D341Med (cell line): ENCODE measurements around the gene PSORS1C2.

ENCODE experiments used
- DNase-seq: peaks from one replicate; pipeline ENCODE4 v3.0.0; 2012; ENCODE audit warnings: low spot score

PSORS1C2 gene

DNA sequence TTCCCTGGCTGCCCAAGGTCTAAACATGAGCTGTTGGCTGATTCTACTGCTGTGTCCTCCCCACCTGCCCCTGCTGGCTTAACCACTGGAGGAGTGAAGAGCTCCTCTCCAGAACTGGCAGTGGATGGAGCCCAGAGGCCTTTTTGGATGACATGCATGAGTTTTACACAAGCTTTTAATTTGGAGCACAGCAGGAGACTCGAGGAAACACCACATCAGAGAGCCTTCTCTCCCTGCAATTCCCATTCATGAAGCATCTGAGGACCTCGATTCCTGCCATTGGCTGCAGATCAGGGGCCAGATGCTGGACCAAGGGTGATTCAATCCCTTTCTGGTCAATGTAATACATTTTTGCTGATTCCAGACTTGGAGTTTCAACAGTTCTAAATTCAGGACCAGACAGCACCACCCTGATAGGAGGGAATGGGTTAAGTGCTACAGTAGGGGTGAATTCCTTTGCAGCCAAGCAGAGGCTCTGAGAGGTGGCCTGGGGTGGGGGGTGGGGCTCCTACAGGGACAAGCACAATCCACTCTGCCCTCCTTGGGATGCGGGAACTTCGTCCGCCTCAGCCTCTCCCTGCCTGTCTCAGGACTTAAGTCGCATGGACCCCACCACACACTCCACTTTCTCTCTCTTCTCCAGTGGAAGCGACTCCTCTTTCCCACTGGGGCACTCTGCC is 24.9 kb downstream of the PSORS1C2 start:
- no peak for DNase-seq

DNA sequence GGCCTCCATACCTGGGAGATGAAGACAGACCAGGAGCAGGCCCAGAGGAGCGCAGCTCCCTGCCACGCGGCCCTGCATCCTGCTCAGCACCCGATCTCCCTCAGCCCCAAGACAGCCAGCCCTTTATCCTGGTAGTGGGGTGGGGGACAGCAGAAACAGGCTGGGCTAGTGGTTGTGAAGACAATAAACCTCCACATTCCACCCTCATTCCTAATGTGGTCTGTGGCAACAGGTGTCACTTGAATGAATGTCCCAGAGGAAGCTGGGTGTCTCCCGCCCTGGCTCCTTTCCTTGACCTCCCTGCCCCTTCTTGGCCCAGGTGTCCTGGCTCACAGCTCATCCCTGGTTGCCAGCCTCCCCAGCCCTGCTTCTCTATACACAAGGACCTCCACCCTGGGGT is 26.4 kb downstream of the PSORS1C2 start, which contains the start of gene C6orf15:
Gene C6orf15 (minus strand): TSS at position 98 of the 400 bp plus-strand sequence. CDS start 20 bp downstream, at position 78.
- no peak for DNase-seq

DNA sequence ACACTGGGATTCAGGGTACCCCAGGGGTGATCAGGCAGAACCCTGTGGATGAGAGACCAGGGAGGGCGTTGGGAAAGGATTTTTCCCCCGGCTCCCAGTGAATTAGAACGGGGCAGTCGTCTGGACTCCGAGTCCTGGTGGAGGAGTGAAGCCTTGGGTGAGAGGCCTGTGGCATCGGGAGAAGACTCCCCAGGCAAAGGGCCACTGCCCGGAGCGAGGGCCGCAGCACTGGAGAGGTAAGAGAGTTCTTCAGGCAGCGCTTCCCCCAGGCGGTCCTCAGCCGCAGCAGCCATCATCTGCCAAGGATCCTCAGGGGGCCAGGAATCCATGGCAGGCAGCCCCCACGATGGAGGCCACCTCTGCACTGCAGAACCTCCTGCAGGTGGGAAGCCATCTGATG is 27.2 kb downstream of the PSORS1C2 start:
- no peak for DNase-seq

DNA sequence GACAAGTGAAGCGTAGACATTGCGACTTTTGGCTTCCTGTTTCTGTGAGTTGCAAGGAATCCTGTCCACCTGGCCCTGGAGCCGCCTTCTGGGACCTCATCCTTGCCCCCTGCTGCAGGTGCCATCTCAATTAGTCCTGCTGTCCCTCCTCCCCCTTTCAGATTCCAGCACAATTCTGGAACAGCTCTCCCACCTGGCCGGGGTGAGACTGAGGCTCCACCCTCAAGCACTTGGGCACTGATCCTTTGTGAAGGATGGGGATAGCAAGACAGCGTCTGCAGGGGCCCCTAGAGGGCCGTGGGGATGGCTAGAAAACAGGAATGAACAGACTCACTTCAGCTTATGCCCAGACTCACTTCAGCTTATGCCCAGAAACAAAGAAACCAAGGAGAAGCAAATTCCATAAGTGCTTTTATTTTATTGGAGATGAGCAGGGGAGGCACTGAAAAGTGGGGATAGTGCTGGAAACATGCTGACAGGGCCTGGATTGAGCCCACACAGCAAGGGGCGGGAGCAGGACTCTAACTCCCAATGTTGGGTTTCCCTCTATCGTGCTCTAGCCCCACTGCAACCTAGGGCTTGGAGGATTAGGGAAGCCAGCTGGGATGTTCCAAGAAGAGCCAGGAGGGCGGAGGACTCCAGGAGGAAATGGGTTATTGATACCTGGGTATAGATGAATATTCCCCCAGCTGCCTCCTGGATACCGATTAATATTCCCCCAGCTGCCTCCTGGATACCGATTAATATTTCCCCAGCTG is 27.9 kb downstream of the PSORS1C2 start:
- no peak for DNase-seq

DNA sequence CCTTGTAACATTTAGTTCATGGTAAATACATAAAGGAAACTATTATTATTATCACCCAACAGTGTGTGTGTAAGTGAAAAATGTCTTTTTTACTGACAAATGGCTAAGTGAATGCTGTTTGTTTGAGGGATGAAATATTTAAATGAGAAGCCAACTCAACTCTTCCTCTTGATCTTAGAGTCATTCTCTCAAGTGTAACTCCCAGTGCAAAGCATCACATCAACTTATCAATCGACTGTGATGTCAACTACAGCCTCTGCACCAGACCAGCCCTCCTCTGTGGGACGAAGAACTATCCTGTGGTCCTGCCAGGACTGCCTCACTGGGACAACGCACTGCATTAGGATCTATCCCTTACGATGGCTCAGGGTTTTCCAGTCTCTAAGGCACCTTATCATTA is 31.8 kb downstream of the PSORS1C2 start:
- no peak for DNase-seq

DNA sequence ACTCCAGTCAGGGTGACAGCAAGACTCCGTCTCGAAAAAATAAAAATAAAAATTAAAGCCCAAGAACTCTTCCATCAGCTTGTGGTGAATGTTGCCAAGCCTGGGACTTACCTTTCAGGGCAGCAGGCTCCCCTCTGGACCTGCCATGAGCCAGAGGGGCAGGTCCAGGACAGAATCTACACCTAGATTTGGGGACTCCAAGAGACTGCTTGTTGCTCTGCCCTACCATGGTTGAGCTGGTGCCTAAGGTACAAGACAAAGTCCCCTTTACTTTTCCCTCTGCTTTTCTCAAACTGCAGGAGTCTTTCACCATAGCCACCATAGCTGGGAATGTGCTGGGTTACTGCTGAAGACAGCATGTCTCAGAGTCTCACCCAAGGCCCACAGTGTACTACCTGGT is 35.7 kb downstream of the PSORS1C2 start:
- DNase-seq: no peak

DNA sequence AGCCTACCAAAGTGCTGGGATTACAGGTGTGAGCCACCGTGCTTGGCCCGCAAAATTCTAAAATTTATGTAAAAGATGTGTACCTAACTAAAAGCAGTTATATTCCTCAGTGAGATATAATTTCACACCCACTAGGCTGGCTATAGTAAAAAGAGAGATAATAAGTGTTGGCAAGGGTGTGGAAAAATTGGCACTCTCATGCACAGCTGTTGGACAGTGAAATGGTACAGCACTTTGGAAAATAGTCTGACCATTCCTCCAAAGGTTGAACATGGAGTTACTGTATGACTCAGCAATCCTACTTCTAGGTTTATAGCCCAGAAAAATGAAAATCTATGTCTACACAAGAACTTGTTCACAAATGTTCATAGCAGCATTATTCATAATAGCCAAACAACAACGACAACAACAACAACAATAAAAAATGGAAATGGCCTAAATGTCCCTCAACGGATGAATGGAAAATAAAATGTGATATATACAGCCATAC is 40.4 kb downstream of the PSORS1C2 start:
- no peak for DNase-seq

DNA sequence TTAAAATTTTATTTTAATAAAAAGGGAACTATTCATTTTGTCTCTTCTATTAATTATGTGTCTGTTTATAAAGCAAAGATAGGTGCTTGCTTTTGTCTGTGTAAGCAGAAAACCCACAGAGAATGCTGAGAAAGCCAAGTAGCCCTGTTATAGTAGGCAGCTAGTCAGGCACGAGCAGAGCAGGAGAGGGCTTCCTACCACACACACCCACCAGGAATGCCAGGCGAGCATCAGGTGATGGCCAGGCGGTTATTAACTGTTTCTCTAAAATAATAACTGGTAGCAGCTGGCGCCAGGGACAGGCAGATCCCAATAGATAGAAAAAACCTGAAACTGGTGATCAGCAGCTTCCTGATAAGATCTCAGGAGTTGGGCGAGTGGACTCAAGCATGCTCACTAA is 42.2 kb downstream of the PSORS1C2 start:
- DNase-seq: no peak

DNA sequence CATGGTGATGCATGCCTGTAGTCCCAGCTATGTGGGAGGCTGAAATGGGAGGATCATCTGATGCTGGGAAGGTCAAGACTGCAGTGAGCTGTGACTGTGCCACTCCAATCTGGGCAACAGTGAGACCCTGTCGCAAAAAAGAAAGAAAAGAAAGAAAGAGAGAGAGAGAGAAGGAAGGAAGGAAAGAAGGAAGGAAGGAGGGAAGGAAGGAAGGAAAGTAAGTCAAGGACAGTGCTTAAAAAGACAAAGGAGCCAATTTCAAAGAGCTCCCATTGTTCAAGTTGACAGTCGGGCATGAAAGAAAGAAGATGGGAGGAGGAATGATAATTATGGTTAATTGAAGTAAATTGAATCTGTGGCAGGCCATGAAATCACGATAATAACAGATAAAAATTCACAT is 42.7 kb downstream of the PSORS1C2 start:
- no peak for DNase-seq

DNA sequence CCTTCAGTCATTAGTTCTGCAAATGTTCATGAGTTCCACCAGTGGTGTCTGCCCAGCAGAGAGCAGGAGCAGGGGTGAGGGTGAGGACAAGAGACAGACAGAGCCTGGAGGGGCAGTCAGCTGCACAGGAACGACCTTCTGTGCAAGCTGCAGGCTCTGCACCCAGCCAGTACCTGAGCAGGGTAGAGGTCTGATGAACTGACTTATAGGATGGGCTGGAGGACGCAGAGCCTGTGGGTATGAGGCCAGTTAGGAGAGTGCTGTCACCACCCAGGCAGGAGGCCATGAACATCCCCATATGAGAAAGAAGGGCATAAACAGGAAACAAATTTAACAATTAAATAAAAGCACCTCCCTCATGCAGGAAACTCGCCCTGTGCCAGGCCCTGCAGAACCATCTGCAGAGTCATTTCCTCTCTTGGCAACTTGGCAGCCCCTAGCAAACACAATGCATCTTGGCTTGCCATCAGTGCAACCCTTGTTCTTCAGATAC is 44.4 kb downstream of the PSORS1C2 start:
- DNase-seq: no peak

DNA sequence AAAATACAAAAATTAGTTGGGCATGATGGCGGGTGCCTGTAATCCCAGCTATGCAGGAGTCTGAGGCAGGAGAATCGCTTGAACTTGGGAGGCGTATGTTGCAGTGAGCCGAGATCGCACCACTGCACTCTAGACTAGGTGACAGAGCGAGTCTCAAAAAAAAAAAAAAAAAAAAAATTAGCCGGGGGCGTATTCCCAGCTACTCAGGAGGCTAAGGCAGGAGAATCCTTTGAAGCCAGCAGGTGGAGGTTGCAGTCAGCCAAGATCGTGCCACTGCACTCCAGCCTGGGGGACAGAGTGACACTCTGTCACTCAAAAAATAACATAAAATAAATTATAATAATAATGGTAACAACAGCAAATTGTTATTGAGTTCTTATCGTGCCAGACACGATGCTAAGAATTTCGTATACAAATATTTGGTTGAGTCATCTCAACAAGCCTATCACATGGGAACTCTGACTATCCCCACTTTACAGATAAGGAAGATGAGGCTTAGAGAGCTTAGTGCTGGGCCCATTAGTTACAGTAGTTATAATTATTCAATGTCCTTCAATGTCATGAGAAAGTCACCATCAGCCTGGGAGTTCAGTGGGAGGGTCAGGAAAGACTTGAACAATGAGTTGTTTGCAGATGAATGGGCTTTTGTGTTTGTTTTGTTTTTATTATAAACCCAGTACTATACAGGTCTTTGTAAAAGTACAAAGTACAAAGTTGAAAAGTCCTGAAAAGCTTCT is 45.9 kb downstream of the PSORS1C2 start:
- no peak for DNase-seq

DNA sequence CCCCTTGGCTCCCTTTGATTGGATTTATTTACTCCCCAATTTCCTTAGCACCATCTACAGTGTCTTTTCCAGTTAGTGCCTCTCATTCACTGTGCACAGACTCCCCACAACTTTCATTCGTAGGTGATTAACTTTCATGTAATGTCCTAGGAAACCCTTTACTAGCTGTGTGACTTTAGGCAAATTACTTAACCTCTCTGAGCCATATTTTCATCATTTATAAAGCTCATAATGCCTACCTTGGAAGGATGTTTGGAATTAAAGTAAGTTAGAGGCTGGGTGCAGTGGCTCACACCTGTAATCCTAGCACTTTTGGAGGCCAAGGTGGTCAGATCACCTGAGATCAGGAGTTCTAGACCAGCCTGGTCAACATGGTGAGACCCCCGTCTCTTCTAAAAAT is 46.6 kb downstream of the PSORS1C2 start:
- no peak for DNase-seq

DNA sequence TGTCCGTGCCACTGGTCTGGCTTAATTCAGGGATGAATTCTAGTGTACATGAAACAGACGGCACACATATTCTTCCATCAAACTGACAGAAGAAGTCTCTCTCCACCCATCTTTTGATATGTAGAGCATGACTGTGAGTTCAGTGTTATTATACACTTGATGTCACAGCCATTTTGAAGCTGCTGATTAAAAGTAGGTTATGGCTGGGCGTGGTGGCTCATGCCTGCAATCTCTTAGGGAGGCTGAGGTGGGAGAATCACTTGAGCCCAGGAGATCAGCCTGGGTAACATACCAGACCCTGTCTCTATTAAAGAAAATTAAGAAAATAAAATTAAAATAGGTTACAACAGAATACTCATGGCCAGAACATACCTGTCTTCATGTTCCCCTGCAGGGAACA is 47.2 kb downstream of the PSORS1C2 start:
- no peak for DNase-seq

DNA sequence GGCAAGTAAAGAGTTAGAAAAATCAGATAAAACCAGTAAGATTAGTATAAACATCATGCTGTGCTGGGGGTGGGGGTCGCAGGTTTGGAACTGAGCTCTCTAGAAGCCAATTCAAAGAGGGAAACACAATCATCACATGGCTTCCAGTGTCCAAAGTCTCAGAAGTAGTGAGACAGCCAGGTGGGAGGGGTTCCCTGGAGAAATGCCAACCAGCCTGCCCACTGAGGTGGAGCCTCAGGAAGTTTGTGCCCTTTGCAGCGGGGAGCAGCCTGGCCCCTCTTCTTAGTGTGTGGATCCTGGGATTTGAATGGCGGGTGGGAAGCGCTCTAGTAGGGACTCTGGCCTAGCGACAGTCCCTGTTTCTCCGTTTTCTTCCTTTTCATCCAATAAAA is 47.9 kb downstream of the PSORS1C2 start:
- no peak for DNase-seq

DNA sequence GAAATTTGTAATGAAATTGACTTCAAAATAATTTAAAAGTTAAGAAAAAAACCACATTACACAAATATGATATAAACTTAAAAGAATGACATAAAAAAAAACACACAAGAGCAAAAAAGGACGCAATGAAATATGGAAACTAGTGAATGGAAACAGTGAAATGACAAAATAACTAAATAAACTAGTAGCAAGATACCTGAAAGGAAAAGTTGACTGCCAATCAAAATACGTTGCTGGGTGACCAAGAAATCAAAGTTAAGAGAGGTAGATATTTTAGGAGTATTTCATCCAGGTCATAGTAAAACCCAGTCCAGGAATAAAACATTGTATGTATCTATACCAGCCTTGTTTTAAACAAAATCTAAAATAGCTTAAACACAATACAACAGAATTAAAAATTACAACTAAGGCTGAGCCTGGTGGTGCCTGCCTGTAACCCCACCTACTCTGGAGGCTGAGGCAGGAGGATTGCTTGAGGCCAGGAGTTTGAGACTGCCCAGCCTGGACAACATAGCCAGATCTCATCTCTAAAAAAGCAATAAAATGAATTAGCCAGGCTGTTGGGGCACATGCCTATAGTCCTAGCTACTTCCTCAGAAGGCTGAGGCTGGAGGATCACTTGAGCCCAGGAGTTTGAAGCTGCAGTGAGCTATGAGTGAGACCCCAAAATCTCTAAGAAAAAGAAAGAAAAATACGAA is 48.4 kb downstream of the PSORS1C2 start:
- DNase-seq: no peak
